ENCODE measurements around the gene SP7.

DNA sequence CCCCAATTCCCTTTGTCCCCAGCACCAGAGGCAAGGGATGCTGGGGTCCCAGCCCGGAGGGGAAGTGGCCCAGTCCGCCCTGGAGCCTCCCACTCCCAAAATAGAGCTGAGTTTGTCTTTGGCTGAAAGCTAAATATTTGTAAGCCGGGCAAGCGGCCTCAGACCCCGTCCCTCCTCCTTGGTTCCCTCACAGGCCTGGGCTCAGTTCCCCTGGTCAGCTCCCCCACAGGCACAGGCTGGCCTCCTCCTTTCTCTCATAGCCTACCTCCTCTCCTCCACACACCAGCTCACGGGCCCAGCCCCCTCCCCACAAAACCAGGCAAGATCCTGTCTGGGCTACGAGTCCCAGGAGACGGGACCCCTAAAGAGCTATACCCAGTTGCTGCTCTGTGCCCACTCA lies 1.3 kb downstream of the SP7 start:
- TF ChIP-seq POLR2A (IDR thresholded peaks at IDR 0.05) = no peak
- TF ChIP-seq, protein P1, sequence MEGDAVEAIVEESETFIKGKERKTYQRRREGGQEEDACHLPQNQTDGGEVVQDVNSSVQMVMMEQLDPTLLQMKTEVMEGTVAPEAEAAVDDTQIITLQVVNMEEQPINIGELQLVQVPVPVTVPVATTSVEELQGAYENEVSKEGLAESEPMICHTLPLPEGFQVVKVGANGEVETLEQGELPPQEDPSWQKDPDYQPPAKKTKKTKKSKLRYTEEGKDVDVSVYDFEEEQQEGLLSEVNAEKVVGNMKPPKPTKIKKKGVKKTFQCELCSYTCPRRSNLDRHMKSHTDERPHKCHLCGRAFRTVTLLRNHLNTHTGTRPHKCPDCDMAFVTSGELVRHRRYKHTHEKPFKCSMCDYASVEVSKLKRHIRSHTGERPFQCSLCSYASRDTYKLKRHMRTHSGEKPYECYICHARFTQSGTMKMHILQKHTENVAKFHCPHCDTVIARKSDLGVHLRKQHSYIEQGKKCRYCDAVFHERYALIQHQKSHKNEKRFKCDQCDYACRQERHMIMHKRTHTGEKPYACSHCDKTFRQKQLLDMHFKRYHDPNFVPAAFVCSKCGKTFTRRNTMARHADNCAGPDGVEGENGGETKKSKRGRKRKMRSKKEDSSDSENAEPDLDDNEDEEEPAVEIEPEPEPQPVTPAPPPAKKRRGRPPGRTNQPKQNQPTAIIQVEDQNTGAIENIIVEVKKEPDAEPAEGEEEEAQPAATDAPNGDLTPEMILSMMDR (IDR thresholded peaks at IDR 0.05) = no peak

Measured in uterus (tissue), 2 donors.